K562 (cell line): ENCODE data around the gene EDEM2. TPM values are rescaled to one million over a fixed set of nuclear protein-coding genes. Genes with fewer than 3 reads are reported as not detected.
"Not testable (repeated sequence)": the region's sequence is repeated elsewhere in the genome, so short reads cannot be mapped to it uniquely, and the experiment has no call there.

Experiments used
- ATAC-seq: fragments of 200-7000 bp; cut with Tn5 transposase; 3 replicates; pipeline ENCODE4 v1.9.1; 2020; ENCODE audit warnings: moderate library complexity
- BruUV-seq: library from RNA; stranded (reverse); fragments of 400-500 nt; replicated peaks from 2 replicates; lab custom pipeline; 2021; lab: Mats Ljungman, UMichigan
- CTCF ChIA-PET: fragments of 300-600 bp; formaldehyde crosslinking; extraction: SDS; loops from one replicate; lab custom pipeline; 2021; ENCODE audit warnings: low intra/inter-chr PET ratio; lab: Yijun Ruan, JAX
- POLR2A ChIA-PET: fragments of 300-600, 350-650 bp; sonication (Branson Sonifier 250); formaldehyde crosslinking; extraction: SDS; loops from one replicate; lab custom pipeline; 2021; ENCODE audit warnings: antibody characterized with exemption, inconsistent platforms; lab: Yijun Ruan, JAX
- DNase-seq, 4 experiments: peaks; one replicate each; pipeline versions ENCODE4 v3.0.0 to v3.0.0-alpha.2; 2011 to 2018; ENCODE audit warnings: low spot score in 3 of 4, mixed read lengths in 3 of 4; ENCODE audit errors: extremely low read depth in 1 of 4
- FAIRE-seq: peaks from 2 replicates; lab custom pipeline; 2011; peaks lifted over from hg19 to GRCh38; lab: Jason Lieb, UNC
- H2AFZ ChIP-seq: 2 replicates; pipeline ENCODE4 v1.6.0; 2011; ENCODE audit warnings: low read depth, low read length, control low read depth, inconsistent platforms
- H3K27ac ChIP-seq: fragments of 200-600 bp; 3 replicates; pipeline ENCODE4 v1.8.0; 2011; ENCODE audit warnings: low read depth, mild to moderate bottlenecking, control low read depth, inconsistent platforms, low read length, moderate library complexity, mixed read lengths; ENCODE audit errors: extremely low read depth
- H3K27me3 ChIP-seq, 2 experiments: fragments of 300-600 bp in 1 of 2; 2 replicates in 1 of 2; 3 replicates in 1 of 2; pipeline versions ENCODE4 v1.6.0 to v1.8.0; 2011; ENCODE audit warnings: inconsistent platforms in 2 of 2, low read length in 2 of 2, mild to moderate bottlenecking in 1 of 2, mixed read lengths in 1 of 2, moderate library complexity in 1 of 2; ENCODE audit not compliant: control insufficient read depth in 2 of 2, insufficient read depth in 2 of 2
- H3K36me3 ChIP-seq: fragments of 300-600 bp; 3 replicates; pipeline ENCODE4 v1.8.0; 2011; ENCODE audit warnings: mild to moderate bottlenecking, low read length, inconsistent platforms; ENCODE audit not compliant: control insufficient read depth, insufficient read depth
- H3K4me1 ChIP-seq, 2 experiments: fragments of 200-600 bp in 1 of 2; replicated peaks in 1 of 2; 2 replicates in 1 of 2; 3 replicates in 1 of 2; pipeline versions ENCODE4 v1.5.1 to v1.8.0; 2011; ENCODE audit warnings: inconsistent platforms in 2 of 2, low read length in 2 of 2, mild to moderate bottlenecking in 1 of 2, mixed read lengths in 1 of 2, moderate library complexity in 1 of 2; ENCODE audit not compliant: control insufficient read depth in 2 of 2, insufficient read depth in 2 of 2
- H3K4me2 ChIP-seq: 2 replicates; pipeline ENCODE4 v1.6.1; 2011; ENCODE audit warnings: low read length, control low read depth, inconsistent platforms, mixed read lengths; ENCODE audit not compliant: insufficient read depth
- H3K4me3 ChIP-seq: fragments of 200-600 bp; sonication (generic), shearing (Covaris generic); 2 replicates; pipeline ENCODE4 v1.5.1; 2016; ENCODE audit warnings: control low read depth, inconsistent platforms
- H3K79me2 ChIP-seq: fragments of 200-600 bp; 3 replicates; pipeline ENCODE4 v1.8.0; 2011; ENCODE audit warnings: low read length, inconsistent platforms; ENCODE audit not compliant: control insufficient read depth, insufficient read depth
- H3K9ac ChIP-seq, 2 experiments: 2 replicates each; pipeline versions ENCODE4 v1.6.0 to v1.6.1; 2011; ENCODE audit warnings: low read depth in 2 of 2, low read length in 2 of 2, control low read depth in 1 of 2, inconsistent platforms in 1 of 2, mild to moderate bottlenecking in 1 of 2, mixed read lengths in 1 of 2; ENCODE audit not compliant: insufficient read depth in 1 of 2
- H3K9me1 ChIP-seq: one replicate; pipeline ENCODE4 v1.6.0; 2011; ENCODE audit warnings: inconsistent platforms, mild to moderate bottlenecking, low read length, moderate library complexity; ENCODE audit not compliant: control insufficient read depth, insufficient read depth
- H3K9me3 ChIP-seq: replicated peaks from 2 replicates; pipeline ENCODE4 v1.5.1; 2011; ENCODE audit warnings: low read depth, low read length, inconsistent platforms; ENCODE audit not compliant: control insufficient read depth, insufficient read depth
- H4K20me1 ChIP-seq: replicated peaks from 2 replicates; pipeline ENCODE4 v1.6.1; 2011; ENCODE audit warnings: low read length, inconsistent platforms, mixed read lengths; ENCODE audit not compliant: control insufficient read depth, insufficient read depth
- ARID2 ChIP-seq: fragments of 450-650 bp; IDR thresholded peaks from 2 replicates; pipeline ENCODE4 v1.6.1; 2017; ENCODE audit warnings: antibody characterized with exemption, mild to moderate bottlenecking
- JUND ChIP-seq, 2 experiments: IDR thresholded peaks; 2 replicates in 1 of 2; 3 replicates in 1 of 2; pipeline ENCODE4 v1.6.1; 2011; ENCODE audit warnings: borderline replicate concordance in 2 of 2, low read depth in 2 of 2, low read length in 2 of 2, improper control_type of control experiment in 1 of 2, missing biosample characterization in 1 of 2, missing genetic modification characterization in 1 of 2, missing genetic modification reagents in 1 of 2
- WGBS: fragments of 100-300 bp; shearing (Covaris generic); methylation state at CpG from one replicate; pipeline ENCODE4 v1.1.6; 2016; ENCODE audit warnings: low coverage, mixed read lengths; ENCODE audit not compliant: insufficient coverage; ENCODE audit errors: missing lambda C conversion rate; 5-methylcytosine and 5-hydroxymethylcytosine counted together
- in situ Hi-C: fragments of 300-500 bp; cut with MboI; formaldehyde crosslinking; loops from 4 replicates; pipeline ENCODE4 v1.15.0; 2018; ENCODE audit warnings: inconsistent platforms, mixed read lengths
- intact Hi-C: fragments of 100-400 bp; cut with micrococcal nuclease; formaldehyde crosslinking; loops from 2 replicates; pipeline ENCODE4 v1.14.2; 2022
- polyA plus RNA-seq, 8 experiments: library from polyadenylated mRNA; depleted of rRNA in 4 of 8; stranded (reverse) in 5 of 8; unstranded in 3 of 8; fragments of >200 nt; fragmentation: Nextera tagmentation in 2 of 8; fragmentation: Illumina TruSeq in 1 of 8; extraction: Ambion mirVana in 2 of 8; extraction: Trizol in 1 of 8; gene quantifications; 2 replicates each; pipeline versions ENCODE4 v1.2.1 to v1.2.3, GENCODE V29; 2011 to 2014; ENCODE audit warnings: inconsistent platforms in 1 of 8, missing spikeins in 1 of 8
- total RNA-seq, 7 experiments: library from RNA; depleted of rRNA in 6 of 7; stranded (reverse); fragments of >200 nt in 6 of 7; fragmentation: Illumina TruSeq in 2 of 7; extraction: Trizol in 2 of 7; gene quantifications; 2 replicates each; pipeline versions ENCODE4 v1.2.1 to v1.2.3, GENCODE V29; 2011 to 2021; ENCODE audit warnings: low replicate concordance in 1 of 7
- TF ChIP-seq, protein P1 (sequence below): fragments of 250-450 bp; sonication (Bioruptor Pico); IDR thresholded peaks from 2 replicates; pipeline ENCODE4 v1.5.0; 2021; ENCODE audit warnings: mild to moderate bottlenecking, borderline replicate concordance

Gene EDEM2
- total and polyA plus RNA-seq, 9 of the 15 experiments (the other 6 are each of a cell fraction or from before 2014, with no cell fraction given) = 6.9 to 11.0 (median 9.7) TPM

DNA sequence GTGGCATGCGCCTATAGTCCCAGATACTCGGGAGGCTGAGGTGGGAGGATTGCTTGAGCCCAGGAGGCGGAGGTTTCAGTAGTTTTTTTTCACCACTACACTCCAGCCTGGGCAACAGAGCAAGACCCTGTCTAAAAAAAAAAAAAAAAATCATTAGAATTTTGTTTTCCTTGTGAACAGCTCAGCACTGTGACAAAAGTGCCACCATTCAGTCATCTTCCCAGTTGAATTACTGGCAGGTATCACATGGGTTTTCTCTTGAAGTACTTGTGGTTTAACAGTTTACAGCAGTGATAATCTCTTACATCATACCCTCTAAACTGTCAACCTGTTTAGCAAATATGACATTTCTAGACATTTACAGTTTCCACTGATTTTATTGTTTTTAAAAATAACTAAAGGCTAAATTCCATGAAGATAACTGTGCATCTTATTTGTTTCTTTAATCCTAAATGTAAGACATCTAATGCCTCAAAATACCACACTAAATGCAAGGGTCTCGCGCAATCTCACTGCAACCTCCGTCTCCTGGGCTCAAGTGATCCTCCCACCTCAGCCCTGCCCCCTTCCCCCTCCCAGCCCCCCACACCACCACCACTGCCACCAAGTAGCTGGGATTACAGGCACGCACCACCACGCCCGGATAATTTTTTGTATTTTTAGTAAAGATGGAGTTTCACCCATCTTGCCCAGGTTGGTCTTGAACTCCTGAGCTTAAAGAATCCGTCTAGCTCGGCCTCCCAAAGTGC, 61.5 kb downstream of the EDEM2 start (continued):
- TF ChIP-seq JUND (IDR thresholded peaks at IDR 0.05; ENCODE audit: borderline replicate concordance, low read depth, low read length) = peak; percentile 13; the same call in 1 of the 2 replicates
- no peak for TF ChIP-seq JUND (tag; IDR thresholded peaks at IDR 0.05; ENCODE audit: borderline replicate concordance, low read depth, low read length)
- TF ChIP-seq, all 486 proteins: peak for 32

DNA sequence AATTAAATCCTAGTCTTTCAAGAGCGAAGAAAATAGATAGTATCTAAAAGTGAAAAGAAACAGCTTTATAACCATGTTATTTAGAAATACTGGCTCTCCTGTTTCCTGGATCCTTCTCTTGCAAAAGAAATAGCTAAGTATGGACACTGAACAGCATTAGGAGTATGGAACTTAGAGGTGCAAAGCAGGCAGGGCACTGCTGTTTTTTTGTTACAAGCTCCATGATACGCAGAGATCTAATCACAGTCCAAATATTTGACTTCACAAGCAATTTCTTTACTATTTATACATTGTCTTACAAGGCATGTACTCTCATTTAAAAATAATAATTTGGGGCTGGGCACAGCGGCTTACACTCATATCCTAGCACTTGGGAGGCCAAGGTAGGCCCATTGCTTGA, 62.1 kb downstream of the EDEM2 start:
- in situ Hi-C loops = no loop called here
- no peak for TF ChIP-seq ARID2
- TF ChIP-seq, protein P1, sequence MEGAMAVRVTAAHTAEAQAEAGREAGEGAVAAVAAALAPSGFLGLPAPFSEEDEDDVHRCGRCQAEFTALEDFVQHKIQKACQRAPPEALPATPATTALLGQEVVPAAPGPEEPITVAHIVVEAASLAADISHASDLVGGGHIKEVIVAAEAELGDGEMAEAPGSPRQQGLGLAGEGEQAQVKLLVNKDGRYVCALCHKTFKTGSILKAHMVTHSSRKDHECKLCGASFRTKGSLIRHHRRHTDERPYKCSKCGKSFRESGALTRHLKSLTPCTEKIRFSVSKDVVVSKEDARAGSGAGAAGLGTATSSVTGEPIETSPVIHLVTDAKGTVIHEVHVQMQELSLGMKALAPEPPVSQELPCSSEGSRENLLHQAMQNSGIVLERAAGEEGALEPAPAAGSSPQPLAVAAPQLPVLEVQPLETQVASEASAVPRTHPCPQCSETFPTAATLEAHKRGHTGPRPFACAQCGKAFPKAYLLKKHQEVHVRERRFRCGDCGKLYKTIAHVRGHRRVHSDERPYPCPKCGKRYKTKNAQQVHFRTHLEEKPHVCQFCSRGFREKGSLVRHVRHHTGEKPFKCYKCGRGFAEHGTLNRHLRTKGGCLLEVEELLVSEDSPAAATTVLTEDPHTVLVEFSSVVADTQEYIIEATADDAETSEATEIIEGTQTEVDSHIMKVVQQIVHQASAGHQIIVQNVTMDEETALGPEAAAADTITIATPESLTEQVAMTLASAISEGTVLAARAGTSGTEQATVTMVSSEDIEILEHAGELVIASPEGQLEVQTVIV (CRISPR knock-in tag) = peak; percentile 52; the same call in 1 of the 2 replicates
- H3K27ac ChIP-seq = peak overlapping the region; percentile 45; the same call in 2 of the 3 replicates
- H3K4me1 ChIP-seq = no peaks in the 10 kb centered on the region; a peak in 2 of 5 replicates
- no peak for FAIRE-seq
- no peaks in the 10 kb centered on the region for H3K27me3 ChIP-seq
- CTCF ChIA-PET = no interaction called here
- H4K20me1 ChIP-seq = no peaks in the 10 kb centered on the region
- WGBS = 86% methylated on average over 3 of the region's 3 CpGs
- H3K36me3 ChIP-seq = peaks cover 27% of the 10 kb centered on the region
- ATAC-seq = no peak; the same call in 2 of the 3 replicates
- intact Hi-C loops = no loop called here
- no TSS peak for BruUV-seq
- no peaks in the 10 kb centered on the region for H3K9me1 ChIP-seq
- POLR2A ChIA-PET = interaction anchor here (0.6 to 1.1 kb wide), 2 partner anchors 20 to 33 kb away, joined by 3 to 4 read pairs; no protein-coding TSS in a partner anchor
- no peak overlapping the region for H3K4me3 ChIP-seq
- no peak overlapping the region for H3K9ac ChIP-seq
- H2AFZ ChIP-seq = no peak overlapping the region
- DNase-seq = no peak
- no peak overlapping the region for H3K4me2 ChIP-seq
- H3K79me2 ChIP-seq = peaks cover 91% of the 10 kb centered on the region
- H3K9me3 ChIP-seq = no peaks in the 10 kb centered on the region

DNA sequence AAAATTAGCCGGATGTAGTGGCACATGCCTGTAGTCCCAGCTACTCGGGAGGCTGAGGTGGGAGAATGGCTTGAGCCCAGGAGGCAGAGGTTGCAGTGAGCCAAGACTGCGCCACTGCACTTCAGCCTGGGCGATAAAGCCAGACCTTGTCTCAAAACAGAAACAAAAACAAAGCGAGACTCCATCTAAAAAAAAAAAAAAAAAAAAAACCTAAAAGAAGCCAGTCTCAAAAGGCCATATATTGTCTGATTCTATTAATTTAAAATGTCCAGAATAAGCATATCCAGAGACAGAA, 66.8 kb downstream of the EDEM2 start:
- intact Hi-C loops, H3K4me2 ChIP-seq, FAIRE-seq, H3K9ac ChIP-seq, H3K4me1 ChIP-seq, H3K4me3 ChIP-seq, BruUV-seq, H2AFZ ChIP-seq, H3K27ac ChIP-seq, CTCF ChIA-PET, H3K27me3 ChIP-seq, H3K9me3 ChIP-seq, H4K20me1 ChIP-seq, H3K9me1 ChIP-seq, in situ Hi-C loops, ATAC-seq, POLR2A ChIA-PET, DNase-seq: not testable (repeated sequence)
- Histone ChIP-seq H3K79me2 (peaks cover 79% of the 10 kb centered on the region), H3K36me3 (peaks cover 29% of the 10 kb centered on the region)
- 96% methylated on average over 5 of the region's 5 CpGs for WGBS
